ENCODE results near the gene PSMD11.

The PSMD11 gene

GRCh38 chr17:32452281-32452680 is 8.0 kb downstream of the PSMD11 start:
- H3K36me3 ChIP-seq (ENCODE audit: control insufficient read depth in 1 of 2, insufficient read depth in 2 of 2, low read length in 2 of 2): peaks cover 31 to 33% of the 10 kb centered on the region in 2 experiments
- no peak overlapping the region for H2BK12ac ChIP-seq (ENCODE audit: low read length)
- no peak overlapping the region for H3K4me2 ChIP-seq (ENCODE audit: low read length)
- no peak overlapping the region for H3K18ac ChIP-seq (ENCODE audit: low read length)
- no peak overlapping the region for H3K23ac ChIP-seq (ENCODE audit: low read length)
- no peak overlapping the region for H2AFZ ChIP-seq (ENCODE audit: insufficient read depth, low read length, poor library complexity)
- H3K4me1 ChIP-seq (ENCODE audit: control insufficient read depth in 1 of 2, insufficient read depth in 2 of 2, low read length in 2 of 2): no peaks in the 10 kb centered on the region
- H4K12ac ChIP-seq (ENCODE audit: low read depth, low read length): no peak overlapping the region
- H3K27me3 ChIP-seq (ENCODE audit: insufficient read depth, low read length): no peaks in the 10 kb centered on the region
- no peak for DNase-seq
- no peak overlapping the region for H2BK5ac ChIP-seq (ENCODE audit: low read depth, low read length, poor library complexity)
- no peak overlapping the region for H2AK5ac ChIP-seq (ENCODE audit: low read length)
- no peak overlapping the region for H3K14ac ChIP-seq (ENCODE audit: low read length)
- H4K91ac ChIP-seq (ENCODE audit: low read depth, low read length): no peak overlapping the region
- no peak overlapping the region for H3K27ac ChIP-seq (ENCODE audit: low read depth, low read length)
- no peak overlapping the region for H4K8ac ChIP-seq (ENCODE audit: low read depth, low read length)
- no peaks in the 10 kb centered on the region for H3K79me1 ChIP-seq (ENCODE audit: low read length)
- H2BK120ac ChIP-seq (ENCODE audit: insufficient read depth, low read length, poor library complexity): no peak overlapping the region
- H3K9me3 ChIP-seq (ENCODE audit: insufficient read depth, low read depth, low read length): no peaks in the 10 kb centered on the region
- no peak overlapping the region for H3K9ac ChIP-seq (ENCODE audit: low read length)
- no peak overlapping the region for H3K4me3 ChIP-seq (ENCODE audit: low read depth, low read length)
- H3K79me2 ChIP-seq (ENCODE audit: control insufficient read depth, insufficient read depth, low read length, poor library complexity): no peaks in the 10 kb centered on the region
- no peak overlapping the region for H3K4ac ChIP-seq (ENCODE audit: low read depth, low read length)
- no CpG with 5 or more reads among the region's 1 CpG for WGBS (ENCODE audit: extremely low coverage, insufficient coverage, insufficient read length)

GRCh38 chr17:32453370-32453769 is 9.1 kb downstream of the PSMD11 start:
- Histone ChIP-seq H4K12ac (ENCODE audit: low read depth, low read length) (no peak overlapping the region), H3K9ac (ENCODE audit: low read length) (no peak overlapping the region), H3K79me1 (ENCODE audit: low read length) (no peaks in the 10 kb centered on the region), H3K27ac (ENCODE audit: low read depth, low read length) (no peak overlapping the region), H2BK5ac (ENCODE audit: low read depth, low read length, poor library complexity) (no peak overlapping the region), H4K8ac (ENCODE audit: low read depth, low read length) (no peak overlapping the region), H3K14ac (ENCODE audit: low read length) (no peak overlapping the region), H3K4me1 (ENCODE audit: control insufficient read depth in 1 of 2, insufficient read depth in 2 of 2, low read length in 2 of 2) (no peaks in the 10 kb centered on the region), H3K79me2 (ENCODE audit: control insufficient read depth, insufficient read depth, low read length, poor library complexity) (no peaks in the 10 kb centered on the region), H2BK120ac (ENCODE audit: insufficient read depth, low read length, poor library complexity) (no peak overlapping the region), H3K27me3 (ENCODE audit: insufficient read depth, low read length) (no peaks in the 10 kb centered on the region), H3K4me2 (ENCODE audit: low read length) (no peak overlapping the region), H3K18ac (ENCODE audit: low read length) (no peak overlapping the region), H3K23ac (ENCODE audit: low read length) (no peak overlapping the region), H3K36me3 (ENCODE audit: control insufficient read depth in 1 of 2, insufficient read depth in 2 of 2, low read length in 2 of 2) (peaks cover 28 to 35% of the 10 kb centered on the region in 2 experiments), H4K91ac (ENCODE audit: low read depth, low read length) (no peak overlapping the region), H3K4me3 (ENCODE audit: low read depth, low read length) (no peak overlapping the region), H2BK12ac (ENCODE audit: low read length) (no peak overlapping the region), H2AK5ac (ENCODE audit: low read length) (no peak overlapping the region), H3K4ac (ENCODE audit: low read depth, low read length) (no peak overlapping the region), H2AFZ (ENCODE audit: insufficient read depth, low read length, poor library complexity) (no peak overlapping the region), H3K9me3 (ENCODE audit: insufficient read depth, low read depth, low read length) (no peaks in the 10 kb centered on the region)
- no peak for DNase-seq
- WGBS (ENCODE audit: extremely low coverage, insufficient coverage, insufficient read length): no CpG with 5 or more reads among the region's 2 CpGs

GRCh38 chr17:32458371-32458770 is 14.1 kb downstream of the PSMD11 start:
- H3K4me2 ChIP-seq (ENCODE audit: low read length): no peak overlapping the region
- no peak overlapping the region for H2BK12ac ChIP-seq (ENCODE audit: low read length)
- H4K12ac ChIP-seq (ENCODE audit: low read depth, low read length): no peak overlapping the region
- no peak overlapping the region for H2BK120ac ChIP-seq (ENCODE audit: insufficient read depth, low read length, poor library complexity)
- no peaks in the 10 kb centered on the region for H3K79me1 ChIP-seq (ENCODE audit: low read length)
- no peak overlapping the region for H3K18ac ChIP-seq (ENCODE audit: low read length)
- H3K9me3 ChIP-seq (ENCODE audit: insufficient read depth, low read depth, low read length): no peaks in the 10 kb centered on the region
- H3K79me2 ChIP-seq (ENCODE audit: control insufficient read depth, insufficient read depth, low read length, poor library complexity): no peaks in the 10 kb centered on the region
- no peak for DNase-seq
- H4K91ac ChIP-seq (ENCODE audit: low read depth, low read length): no peak overlapping the region
- H2AK5ac ChIP-seq (ENCODE audit: low read length): no peak overlapping the region
- no peak overlapping the region for H3K27ac ChIP-seq (ENCODE audit: low read depth, low read length)
- no peak overlapping the region for H3K4me3 ChIP-seq (ENCODE audit: low read depth, low read length)
- H3K23ac ChIP-seq (ENCODE audit: low read length): no peak overlapping the region
- no peak overlapping the region for H3K4ac ChIP-seq (ENCODE audit: low read depth, low read length)
- no peaks in the 10 kb centered on the region for H3K4me1 ChIP-seq (ENCODE audit: control insufficient read depth in 1 of 2, insufficient read depth in 2 of 2, low read length in 2 of 2)
- no peak overlapping the region for H2AFZ ChIP-seq (ENCODE audit: insufficient read depth, low read length, poor library complexity)
- no peak overlapping the region for H3K9ac ChIP-seq (ENCODE audit: low read length)
- H3K27me3 ChIP-seq (ENCODE audit: insufficient read depth, low read length): no peaks in the 10 kb centered on the region
- H2BK5ac ChIP-seq (ENCODE audit: low read depth, low read length, poor library complexity): no peak overlapping the region
- H3K36me3 ChIP-seq (ENCODE audit: control insufficient read depth in 1 of 2, insufficient read depth in 2 of 2, low read length in 2 of 2): peaks cover 28 to 46% of the 10 kb centered on the region in 2 experiments
- no peak overlapping the region for H4K8ac ChIP-seq (ENCODE audit: low read depth, low read length)
- H3K14ac ChIP-seq (ENCODE audit: low read length): no peak overlapping the region

GRCh38 chr17:32460054-32460453 is 15.7 kb downstream of the PSMD11 start:
- H2BK12ac ChIP-seq (ENCODE audit: low read length): no peak overlapping the region
- H3K23ac ChIP-seq (ENCODE audit: low read length): no peak overlapping the region
- no peak overlapping the region for H4K8ac ChIP-seq (ENCODE audit: low read depth, low read length)
- H3K9ac ChIP-seq (ENCODE audit: low read length): no peak overlapping the region
- H3K27me3 ChIP-seq (ENCODE audit: insufficient read depth, low read length): no peaks in the 10 kb centered on the region
- no peaks in the 10 kb centered on the region for H3K9me3 ChIP-seq (ENCODE audit: insufficient read depth, low read depth, low read length)
- no peak overlapping the region for H3K14ac ChIP-seq (ENCODE audit: low read length)
- no peak overlapping the region for H2BK120ac ChIP-seq (ENCODE audit: insufficient read depth, low read length, poor library complexity)
- H2AFZ ChIP-seq (ENCODE audit: insufficient read depth, low read length, poor library complexity): no peak overlapping the region
- no peak overlapping the region for H3K4ac ChIP-seq (ENCODE audit: low read depth, low read length)
- WGBS (ENCODE audit: extremely low coverage, insufficient coverage, insufficient read length): no CpG with 5 or more reads among the region's 4 CpGs
- H3K18ac ChIP-seq (ENCODE audit: low read length): no peak overlapping the region
- H3K4me2 ChIP-seq (ENCODE audit: low read length): no peak overlapping the region
- no peak overlapping the region for H3K27ac ChIP-seq (ENCODE audit: low read depth, low read length)
- no peak overlapping the region for H2AK5ac ChIP-seq (ENCODE audit: low read length)
- no peaks in the 10 kb centered on the region for H3K4me1 ChIP-seq (ENCODE audit: control insufficient read depth in 1 of 2, insufficient read depth in 2 of 2, low read length in 2 of 2)
- H3K36me3 ChIP-seq (ENCODE audit: control insufficient read depth in 1 of 2, insufficient read depth in 2 of 2, low read length in 2 of 2): peaks cover 29 to 45% of the 10 kb centered on the region in 2 experiments
- DNase-seq: no peak
- H4K91ac ChIP-seq (ENCODE audit: low read depth, low read length): no peak overlapping the region
- no peaks in the 10 kb centered on the region for H3K79me2 ChIP-seq (ENCODE audit: control insufficient read depth, insufficient read depth, low read length, poor library complexity)
- no peaks in the 10 kb centered on the region for H3K79me1 ChIP-seq (ENCODE audit: low read length)
- no peak overlapping the region for H3K4me3 ChIP-seq (ENCODE audit: low read depth, low read length)
- no peak overlapping the region for H2BK5ac ChIP-seq (ENCODE audit: low read depth, low read length, poor library complexity)
- no peak overlapping the region for H4K12ac ChIP-seq (ENCODE audit: low read depth, low read length)

Data from trophoblast cell (in vitro differentiated cells and primary cell).